BLaER1 treated with 17β-estradiol and CSF1 and Interleukin-3, amounts not matched to agents 10 nM and 100 nM (cell line): ENCODE data around the gene EFCAB6.

Source experiments
- H3K27ac ChIP-seq, 11 experiments: shearing (Covaris generic); formaldehyde crosslinking; 2 replicates each; pipeline ENCODE4 v1.8.1; 2022
- H3K27me3 ChIP-seq, 11 experiments: shearing (Covaris generic); formaldehyde crosslinking; 2 replicates each; pipeline ENCODE4 v1.8.1; 2022
- H3K36me3 ChIP-seq, 11 experiments: shearing (Covaris generic); formaldehyde crosslinking; 2 replicates each; pipeline ENCODE4 v1.8.1; 2022
- H3K4me1 ChIP-seq, 10 experiments: shearing (Covaris generic); formaldehyde crosslinking; 2 replicates each; pipeline ENCODE4 v1.8.1; 2022
- H3K4me2 ChIP-seq, 11 experiments: shearing (Covaris generic); formaldehyde crosslinking; 2 replicates each; pipeline ENCODE4 v1.8.1; 2022
- H3K4me3 ChIP-seq, 10 experiments: shearing (Covaris generic); formaldehyde crosslinking; 2 replicates each; pipeline ENCODE4 v1.8.1; 2022
- H3K9ac ChIP-seq, 11 experiments: shearing (Covaris generic); formaldehyde crosslinking; 2 replicates each; pipeline ENCODE4 v1.8.1; 2022
- H3K9me3 ChIP-seq, 11 experiments: shearing (Covaris generic); formaldehyde crosslinking; replicated peaks in 1 of 11; 2 replicates each; pipeline ENCODE4 v1.8.1; 2022
- H4K20me1 ChIP-seq, 11 experiments: shearing (Covaris generic); formaldehyde crosslinking; 2 replicates each; pipeline ENCODE4 v1.8.1; 2022
- Cebpa-rat ChIP-seq, 11 experiments: shearing (Covaris generic); IDR thresholded peaks; 2 replicates each; pipeline ENCODE4 v1.8.1; 2022

Gene EFCAB6

DNA sequence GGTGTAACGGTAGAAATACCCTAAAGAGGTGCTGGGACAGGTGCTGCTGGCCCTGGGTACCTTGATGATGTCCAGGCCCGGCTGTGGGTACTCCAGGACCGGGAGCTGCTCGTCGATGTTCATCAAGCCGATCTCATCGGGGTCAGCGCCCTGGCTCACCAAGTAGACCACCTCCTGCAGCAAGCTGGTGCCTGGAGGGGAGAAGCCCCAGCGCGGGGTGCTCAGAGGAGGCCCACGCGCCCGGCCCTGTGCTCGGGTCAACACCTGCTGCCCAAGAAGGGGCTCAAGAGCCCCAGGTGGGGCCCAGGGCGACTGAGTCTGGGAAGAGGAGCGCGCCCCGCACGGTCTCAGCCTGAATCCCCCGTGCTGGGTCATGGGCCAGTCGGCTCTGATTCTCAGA is 29.6 kb upstream of the EFCAB6 start:
- H3K9ac ChIP-seq, result peak overlapping the region in 1 of 11 experiments; percentile 14; a peak in 2 of 22 replicates
- no peaks in the 10 kb centered on the region for H3K27me3 ChIP-seq
- no peaks in the 10 kb centered on the region for H3K36me3 ChIP-seq
- no peak for TF ChIP-seq Cebpa-rat (IDR thresholded peaks at IDR 0.05)
- peaks cover 0 to 8% (median 0%) of the 10 kb centered on the region in 11 experiments; a peak in 2 of 22 replicates for H4K20me1 ChIP-seq
- H3K27ac ChIP-seq, result no peak overlapping the region
- no peak overlapping the region for H3K4me3 ChIP-seq
- no peaks in the 10 kb centered on the region for H3K9me3 ChIP-seq
- peak overlapping the region in 9 of 11 experiments; percentile 7 to 67 (median 52); a peak in 15 of 22 replicates for H3K4me2 ChIP-seq
- H3K4me1 ChIP-seq, result peaks cover 0 to 68% (median 52%) of the 10 kb centered on the region in 10 experiments; a peak in 17 of 20 replicates

DNA sequence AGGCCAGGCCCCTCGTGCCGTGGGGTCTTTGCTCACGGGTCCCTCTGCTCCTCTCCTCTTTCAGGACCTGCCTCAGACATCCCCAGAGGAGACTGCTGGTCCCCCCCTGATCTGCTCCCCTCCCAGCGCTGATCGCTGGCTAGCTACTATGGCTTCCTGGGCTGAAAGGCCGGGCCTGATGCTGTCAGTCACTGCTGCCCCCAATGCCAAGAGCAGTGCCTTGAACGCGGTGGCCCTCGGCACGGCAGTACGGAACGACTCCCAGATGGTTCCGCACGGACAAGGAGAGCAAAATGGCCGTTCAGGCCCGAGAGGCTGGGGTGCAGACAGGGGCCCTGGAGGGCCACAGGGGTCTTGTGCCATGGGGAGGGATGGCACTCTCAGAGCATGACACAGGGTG is 28.7 kb upstream of the EFCAB6 start:
- TF ChIP-seq Cebpa-rat (IDR thresholded peaks at IDR 0.05), result no peak
- Histone ChIP-seq H3K27me3 (no peaks in the 10 kb centered on the region), H3K4me2 (peak overlapping the region in 8 of 11 experiments; percentile 24 to 67 (median 52); a peak in 12 of 22 replicates), H3K4me3 (no peak overlapping the region), H3K9ac (no peak overlapping the region), H3K36me3 (no peaks in the 10 kb centered on the region), H3K27ac (no peak overlapping the region), H3K9me3 (no peaks in the 10 kb centered on the region), H4K20me1 (peaks cover 0 to 8% (median 0%) of the 10 kb centered on the region in 11 experiments; a peak in 2 of 22 replicates), H3K4me1 (peaks cover 0 to 72% (median 54%) of the 10 kb centered on the region in 10 experiments; a peak in 16 of 20 replicates)

- no peak overlapping the region for H3K27ac ChIP-seq
- peaks cover 0 to 76% (median 59%) of the 10 kb centered on the region in 10 experiments; a peak in 16 of 20 replicates for H3K4me1 ChIP-seq
- no peak for TF ChIP-seq Cebpa-rat (IDR thresholded peaks at IDR 0.05)
- H4K20me1 ChIP-seq, result peaks cover 0 to 8% (median 0%) of the 10 kb centered on the region in 11 experiments; a peak in 2 of 22 replicates
- H3K4me3 ChIP-seq, result no peak overlapping the region
- no peaks in the 10 kb centered on the region for H3K36me3 ChIP-seq
- H3K4me2 ChIP-seq, result peak overlapping the region in 6 of 11 experiments; percentile 9 to 67 (median 54); a peak in 10 of 22 replicates
- no peak overlapping the region for H3K9ac ChIP-seq
- no peaks in the 10 kb centered on the region for H3K9me3 ChIP-seq
- no peaks in the 10 kb centered on the region for H3K27me3 ChIP-seq
Measured at GRCh38 chr22:43840431-43840830, 28.3 kb upstream of the EFCAB6 start.

DNA sequence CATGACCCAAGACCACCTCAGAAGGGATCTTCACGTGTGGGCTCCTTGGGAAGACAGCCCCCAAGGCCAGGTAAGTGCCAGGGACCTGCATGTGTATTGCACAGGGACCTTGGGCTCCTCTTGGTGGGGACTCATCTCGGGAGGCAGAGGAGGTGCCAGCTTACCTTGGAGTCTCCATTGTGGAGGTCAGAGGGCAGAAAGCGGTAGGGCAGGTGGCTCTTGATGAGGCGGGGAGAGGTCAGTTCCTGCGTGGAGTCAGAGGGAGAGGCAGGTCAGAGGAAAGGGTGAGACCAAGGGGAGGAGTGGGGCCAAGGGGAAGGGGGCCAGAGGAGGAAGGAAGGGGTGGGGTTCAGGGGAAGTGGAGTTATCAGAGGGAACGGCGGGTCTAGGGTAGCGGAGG is 27.7 kb upstream of the EFCAB6 start:
- H3K36me3 ChIP-seq, result no peaks in the 10 kb centered on the region
- H3K4me3 ChIP-seq, result no peak overlapping the region
- peaks cover 0 to 8% (median 0%) of the 10 kb centered on the region in 11 experiments; a peak in 2 of 22 replicates for H4K20me1 ChIP-seq
- peak overlapping the region in 7 of 11 experiments; percentile 6 to 61 (median 16); a peak in 4 of 22 replicates for H3K4me2 ChIP-seq
- no peak for TF ChIP-seq Cebpa-rat (IDR thresholded peaks at IDR 0.05)
- H3K27ac ChIP-seq, result no peak overlapping the region
- no peaks in the 10 kb centered on the region for H3K9me3 ChIP-seq
- H3K9ac ChIP-seq, result no peak overlapping the region
- no peaks in the 10 kb centered on the region for H3K27me3 ChIP-seq
- peaks cover 0 to 81% (median 64%) of the 10 kb centered on the region in 10 experiments; a peak in 16 of 20 replicates for H3K4me1 ChIP-seq

DNA sequence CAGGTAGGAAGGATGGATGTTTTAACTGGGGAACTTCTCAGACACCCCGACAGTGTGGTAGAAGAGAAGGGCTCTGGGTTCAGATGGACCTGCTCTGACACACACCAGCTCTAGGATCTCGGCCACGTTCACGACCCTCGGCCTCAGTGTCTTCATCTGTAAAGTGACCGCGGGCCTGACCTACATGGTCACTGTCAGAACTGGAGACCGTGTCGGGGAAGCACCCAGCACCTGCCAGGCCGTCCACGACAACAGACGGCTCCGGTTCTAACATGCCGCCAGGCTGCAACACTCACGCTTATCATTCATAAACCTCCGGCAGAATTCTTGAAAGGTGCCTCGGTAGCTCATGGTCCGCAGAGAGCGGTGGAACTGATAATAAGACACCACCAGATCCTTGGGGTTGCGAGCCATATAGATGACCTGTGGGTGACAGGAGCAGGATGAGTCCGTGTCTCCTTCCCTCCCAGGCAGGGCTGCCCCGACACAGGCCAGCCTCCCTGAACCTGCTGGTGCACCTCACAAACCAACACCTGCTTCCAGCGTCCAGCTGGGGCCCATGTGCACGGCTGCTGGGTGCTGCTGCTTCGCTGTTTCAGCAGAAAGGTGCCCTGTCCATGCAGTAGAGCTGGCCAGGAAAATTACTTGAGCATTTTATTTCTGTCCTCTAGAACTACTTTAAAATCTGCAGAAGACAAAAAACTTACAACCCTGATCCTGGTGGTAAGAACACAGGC is 26.6 kb upstream of the EFCAB6 start:
- no peak overlapping the region for H3K27ac ChIP-seq
- H3K9me3 ChIP-seq, result no peaks in the 10 kb centered on the region
- H4K20me1 ChIP-seq, result peaks cover 0 to 8% (median 0%) of the 10 kb centered on the region in 11 experiments; a peak in 2 of 22 replicates
- H3K4me2 ChIP-seq, result peak overlapping the region in 1 of 11 experiments; percentile 42; a peak in 1 of 22 replicates
- no peaks in the 10 kb centered on the region for H3K36me3 ChIP-seq
- no peak overlapping the region for H3K9ac ChIP-seq
- H3K4me3 ChIP-seq, result no peak overlapping the region
- TF ChIP-seq Cebpa-rat (IDR thresholded peaks at IDR 0.05), result no peak
- no peaks in the 10 kb centered on the region for H3K27me3 ChIP-seq
- H3K4me1 ChIP-seq, result peaks cover 0 to 74% (median 57%) of the 10 kb centered on the region in 10 experiments; a peak in 16 of 20 replicates

DNA sequence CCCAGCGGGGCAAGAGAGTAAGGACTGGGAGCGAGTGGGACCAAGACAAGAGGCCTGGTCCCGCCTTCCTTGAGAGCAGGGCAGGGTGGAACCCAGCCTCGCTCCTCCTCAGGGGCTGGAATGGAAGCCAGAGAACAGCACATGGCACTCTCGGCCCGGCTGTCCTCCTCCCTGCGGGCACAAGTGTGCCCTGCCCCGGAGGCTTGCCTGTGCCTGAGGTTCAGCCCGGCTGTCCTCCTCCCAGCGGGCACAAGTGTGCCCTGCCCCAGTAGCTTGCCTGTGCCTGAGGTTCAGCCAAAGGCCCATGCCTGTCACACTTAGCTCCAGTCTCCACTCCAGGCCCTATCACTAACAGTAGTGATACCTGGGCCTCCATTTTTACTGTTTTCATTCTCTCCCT is 26.1 kb upstream of the EFCAB6 start:
- H3K4me3 ChIP-seq, result no peak overlapping the region
- peak overlapping the region in 7 of 11 experiments; percentile 6 to 42 (median 27); a peak in 7 of 22 replicates for H3K4me2 ChIP-seq
- peaks cover 0 to 74% (median 55%) of the 10 kb centered on the region in 10 experiments; a peak in 15 of 20 replicates for H3K4me1 ChIP-seq
- TF ChIP-seq Cebpa-rat (IDR thresholded peaks at IDR 0.05), result no peak
- no peaks in the 10 kb centered on the region for H3K36me3 ChIP-seq
- H4K20me1 ChIP-seq, result peaks cover 0 to 8% (median 0%) of the 10 kb centered on the region in 11 experiments; a peak in 2 of 22 replicates
- H3K9me3 ChIP-seq, result no peaks in the 10 kb centered on the region
- no peak overlapping the region for H3K27ac ChIP-seq
- H3K9ac ChIP-seq, result no peak overlapping the region
- H3K27me3 ChIP-seq, result no peaks in the 10 kb centered on the region

- no peaks in the 10 kb centered on the region for H3K9me3 ChIP-seq
- H3K9ac ChIP-seq, result no peak overlapping the region
- no peaks in the 10 kb centered on the region for H3K36me3 ChIP-seq
- H3K4me1 ChIP-seq, result peaks cover 0 to 74% (median 58%) of the 10 kb centered on the region in 10 experiments; a peak in 15 of 20 replicates
- H3K27ac ChIP-seq, result no peak overlapping the region
- peak overlapping the region in 7 of 11 experiments; percentile 6 to 42 (median 27); a peak in 10 of 22 replicates for H3K4me2 ChIP-seq
- H3K27me3 ChIP-seq, result no peaks in the 10 kb centered on the region
- H3K4me3 ChIP-seq, result no peak overlapping the region
- H4K20me1 ChIP-seq, result peaks cover 0 to 8% (median 0%) of the 10 kb centered on the region in 11 experiments; a peak in 2 of 22 replicates
- no peak for TF ChIP-seq Cebpa-rat (IDR thresholded peaks at IDR 0.05)
Measured at GRCh38 chr22:43837666-43838065, 25.6 kb upstream of the EFCAB6 start.

GRCh38 chr22:43835736-43836135 is 23.6 kb upstream of the EFCAB6 start:
- no peaks in the 10 kb centered on the region for H3K36me3 ChIP-seq

GRCh38 chr22:43835166-43835565 is 23.1 kb upstream of the EFCAB6 start:
- Histone ChIP-seq H3K9ac (peak overlapping the region in 1 of 11 experiments; percentile 49; a peak in 1 of 22 replicates), H3K27ac (0 out of 22 replicates have a peak overlapping the region, but pooled peaks of 1 of the 11 experiments have one; percentile 54), H4K20me1 (peaks cover 0 to 13% (median 0%) of the 10 kb centered on the region in 11 experiments; a peak in 2 of 22 replicates), H3K9me3 (no peaks in the 10 kb centered on the region), H3K4me3 (no peak overlapping the region), H3K36me3 (no peaks in the 10 kb centered on the region), H3K27me3 (peaks cover 0 to 7% (median 0%) of the 10 kb centered on the region in 11 experiments; a peak in 4 of 22 replicates), H3K4me1 (peaks cover 10 to 75% (median 59%) of the 10 kb centered on the region in 10 experiments), H3K4me2 (peak overlapping the region in 9 of 11 experiments; percentile 1 to 75 (median 65); a peak in 15 of 22 replicates)
- no peak for TF ChIP-seq Cebpa-rat (IDR thresholded peaks at IDR 0.05)

More at GRCh38 chr22:43835736-43836135, 23.6 kb upstream of the EFCAB6 start:
- no peak overlapping the region for H3K9ac ChIP-seq
- peaks cover 4 to 75% (median 56%) of the 10 kb centered on the region in 10 experiments; a peak in 19 of 20 replicates for H3K4me1 ChIP-seq
- peaks cover 0 to under 1% (median 0%) of the 10 kb centered on the region in 11 experiments; a peak in 1 of 22 replicates for H3K27me3 ChIP-seq
- H3K4me3 ChIP-seq, result no peak overlapping the region
- H3K4me2 ChIP-seq, result peak overlapping the region in 9 of 11 experiments; percentile 1 to 75 (median 65); a peak in 15 of 22 replicates
- no peak for TF ChIP-seq Cebpa-rat (IDR thresholded peaks at IDR 0.05)
- peaks cover 0 to 8% (median 0%) of the 10 kb centered on the region in 11 experiments; a peak in 2 of 22 replicates for H4K20me1 ChIP-seq
- H3K9me3 ChIP-seq, result no peaks in the 10 kb centered on the region
- H3K27ac ChIP-seq, result no peak overlapping the region
